Skeletal muscle satellite cell (primary cell): Measurements from ENCODE around the gene TSPAN5.
"Not testable (repeated sequence)": the region's sequence is repeated elsewhere in the genome, so short reads cannot be mapped to it uniquely, and the experiment has no call there.

Experiments used
- H3K27me3 ChIP-seq: 2 replicates; pipeline ENCODE4 v1.7.0; 2013; ENCODE audit warnings: low read length; ENCODE audit not compliant: control insufficient read depth, insufficient read depth
- H3K36me3 ChIP-seq: 2 replicates; pipeline ENCODE4 v1.7.0; 2013; ENCODE audit warnings: mild to moderate bottlenecking, control low read depth, low read length; ENCODE audit not compliant: insufficient read depth
- H3K4me1 ChIP-seq: 2 replicates; pipeline ENCODE4 v1.7.0; 2013; ENCODE audit warnings: low read length; ENCODE audit not compliant: control insufficient read depth, insufficient read depth
- H3K4me2 ChIP-seq: 2 replicates; pipeline ENCODE4 v1.7.0; 2013; ENCODE audit warnings: mild to moderate bottlenecking, low read length
- H3K4me3 ChIP-seq: 2 replicates; pipeline ENCODE4 v1.7.0; 2013; ENCODE audit warnings: low read length
- H3K9ac ChIP-seq: 2 replicates; pipeline ENCODE4 v1.7.0; 2013; ENCODE audit warnings: mild to moderate bottlenecking, low read depth, low read length, moderate library complexity
- H3K9me3 ChIP-seq: replicated peaks from 2 replicates; pipeline ENCODE4 v1.7.0; 2013; ENCODE audit warnings: mild to moderate bottlenecking, control low read depth, low read length

Gene TSPAN5

DNA sequence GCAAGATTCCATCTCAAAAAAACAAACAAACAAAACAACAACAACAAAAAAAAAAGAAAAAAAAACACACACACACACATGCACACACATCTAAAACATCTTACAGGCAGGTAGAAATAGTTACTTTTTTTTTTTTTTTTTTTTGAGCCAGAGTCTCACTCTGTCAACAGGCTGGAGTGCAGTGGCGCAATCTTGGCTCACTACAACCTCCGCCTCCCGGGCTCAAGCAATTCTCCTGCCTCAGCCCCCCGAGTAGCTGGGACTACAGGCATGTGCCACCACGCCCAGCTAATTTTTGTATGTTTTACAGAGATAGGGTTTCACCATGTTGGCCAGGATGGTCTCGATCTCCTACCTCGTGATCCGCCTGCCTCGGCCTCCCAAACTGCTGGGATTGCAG is 201.0 kb downstream of the TSPAN5 start:
- H3K4me3 ChIP-seq, H3K9ac ChIP-seq, H3K4me2 ChIP-seq, H3K4me1 ChIP-seq, H3K36me3 ChIP-seq, H3K27me3 ChIP-seq, H3K9me3 ChIP-seq: not testable (repeated sequence)

DNA sequence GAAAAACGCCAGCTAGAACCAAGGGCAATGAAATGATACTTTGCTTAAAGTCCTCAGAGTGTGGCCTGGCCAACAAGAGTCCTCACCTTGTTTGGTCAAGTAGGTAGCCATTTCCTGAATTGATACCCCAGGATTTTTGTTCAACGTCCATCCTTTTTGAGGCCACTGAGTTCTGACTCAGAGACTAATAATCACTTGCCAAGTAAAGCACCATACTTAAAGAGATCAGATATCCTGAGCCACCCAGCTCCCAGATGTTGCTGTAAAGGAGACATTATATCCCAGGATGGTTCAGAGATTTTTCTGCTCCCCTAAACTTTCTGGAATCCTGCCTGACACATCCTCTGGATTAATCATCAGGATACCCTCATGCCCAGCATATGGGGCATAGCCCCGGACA is 206.3 kb downstream of the TSPAN5 start:
- H3K4me3 ChIP-seq, result no peak overlapping the region
- no peaks in the 10 kb centered on the region for H3K9me3 ChIP-seq
- H3K4me2 ChIP-seq, result no peak overlapping the region
- no peak overlapping the region for H3K9ac ChIP-seq
- H3K27me3 ChIP-seq, result no peaks in the 10 kb centered on the region
- H3K4me1 ChIP-seq, result peaks cover 32% of the 10 kb centered on the region
- no peaks in the 10 kb centered on the region for H3K36me3 ChIP-seq

DNA sequence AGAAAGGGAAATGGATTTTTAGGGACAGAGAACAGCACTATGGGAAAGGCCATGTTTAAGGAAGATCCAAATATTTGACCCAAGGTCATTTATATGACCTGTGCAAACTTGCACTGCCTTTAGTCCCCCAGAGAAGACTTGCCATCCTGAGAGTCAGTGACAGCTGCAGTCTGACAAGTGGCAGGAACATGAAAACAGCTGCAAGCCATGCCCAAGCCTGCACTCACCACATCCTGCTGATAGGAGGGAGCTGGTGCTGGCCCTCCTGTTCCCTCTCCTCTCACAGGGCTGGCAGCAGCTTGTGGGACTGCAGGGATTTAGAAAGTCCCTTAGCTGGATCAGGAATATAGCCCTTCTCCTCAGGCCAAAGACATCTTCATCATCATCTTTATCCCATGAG is 209.5 kb downstream of the TSPAN5 start:
- peaks cover 5% of the 10 kb centered on the region for H3K36me3 ChIP-seq
- peak overlapping the region; percentile 47 for H3K9ac ChIP-seq
- H3K4me2 ChIP-seq, result peak overlapping the region; percentile 16
- no peaks in the 10 kb centered on the region for H3K27me3 ChIP-seq
- H3K9me3 ChIP-seq, result no peaks in the 10 kb centered on the region
- peaks cover 44% of the 10 kb centered on the region for H3K4me1 ChIP-seq
- H3K4me3 ChIP-seq, result no peak overlapping the region

DNA sequence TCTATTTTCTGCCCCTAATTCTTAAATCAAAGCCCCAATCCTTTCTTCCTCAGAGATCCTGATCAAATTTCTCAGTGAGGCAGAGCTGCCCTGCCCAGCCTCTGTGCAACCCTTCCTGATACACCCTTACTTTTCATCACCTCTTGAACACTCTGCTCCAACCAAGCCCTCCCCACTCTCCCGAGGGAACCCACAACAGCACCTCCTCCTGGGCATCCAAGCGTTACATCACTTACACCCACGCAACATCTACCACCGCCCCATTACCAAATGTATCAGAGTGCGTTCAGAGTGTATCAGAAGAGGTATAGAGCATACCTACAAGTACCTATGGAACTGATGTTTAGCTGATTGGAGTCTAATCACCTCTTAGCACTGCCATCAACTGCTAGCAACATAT is 210.8 kb downstream of the TSPAN5 start:
- Histone ChIP-seq H3K9me3 (no peaks in the 10 kb centered on the region), H3K4me1 (peaks cover 44% of the 10 kb centered on the region), H3K4me2 (peak overlapping the region; percentile 30), H3K4me3 (no peak overlapping the region), H3K36me3 (peaks cover 13% of the 10 kb centered on the region), H3K27me3 (no peaks in the 10 kb centered on the region), H3K9ac (peak overlapping the region; percentile 25)

DNA sequence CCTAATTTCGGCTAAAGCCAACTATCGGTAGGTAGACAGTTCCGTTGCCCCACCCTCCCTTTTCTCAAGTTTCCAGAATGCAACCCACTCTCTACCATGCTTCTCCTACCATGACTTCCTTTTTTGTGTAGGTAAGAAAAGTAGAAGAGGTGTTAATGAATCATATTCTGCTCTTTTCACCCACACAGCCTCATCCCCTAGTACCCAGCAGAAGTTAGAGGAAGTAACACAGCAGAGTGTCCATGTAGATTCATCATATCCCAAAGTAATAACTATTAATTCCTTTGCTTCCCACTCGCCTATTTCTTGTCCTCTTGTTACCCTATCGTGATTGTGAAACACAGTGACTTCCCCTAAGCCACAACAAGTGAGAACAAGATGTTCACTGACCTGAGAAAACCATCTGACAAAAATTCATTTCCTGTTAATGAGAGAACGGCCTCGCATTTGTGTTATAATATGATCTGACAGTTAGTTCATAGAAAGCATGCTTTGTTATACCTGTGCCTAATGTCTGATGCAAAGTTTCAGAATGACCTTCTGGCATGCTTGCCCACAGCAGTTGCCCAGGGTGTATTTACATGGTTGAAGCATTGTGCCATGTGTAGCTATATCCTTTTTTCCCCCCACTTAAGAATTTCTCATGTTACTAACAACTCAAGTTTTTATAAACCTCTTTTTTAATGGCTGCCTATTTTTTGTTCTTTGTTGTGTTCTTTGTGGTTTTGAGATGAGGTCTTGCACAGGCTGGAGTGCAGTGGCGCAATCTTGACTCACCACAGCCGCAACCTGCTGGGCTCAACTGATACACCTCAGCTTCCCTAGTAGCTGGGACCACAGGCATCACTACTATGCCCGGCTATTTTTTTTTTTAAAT is 211.7 kb downstream of the TSPAN5 start:
- peak overlapping the region; percentile 6 for H3K9ac ChIP-seq
- peak overlapping the region; percentile 30 for H3K4me2 ChIP-seq
- H3K36me3 ChIP-seq, result peaks cover 22% of the 10 kb centered on the region
- no peaks in the 10 kb centered on the region for H3K9me3 ChIP-seq
- peak overlapping the region; percentile 6 for H3K4me3 ChIP-seq
- H3K27me3 ChIP-seq, result no peaks in the 10 kb centered on the region
- H3K4me1 ChIP-seq, result peaks cover 37% of the 10 kb centered on the region

DNA sequence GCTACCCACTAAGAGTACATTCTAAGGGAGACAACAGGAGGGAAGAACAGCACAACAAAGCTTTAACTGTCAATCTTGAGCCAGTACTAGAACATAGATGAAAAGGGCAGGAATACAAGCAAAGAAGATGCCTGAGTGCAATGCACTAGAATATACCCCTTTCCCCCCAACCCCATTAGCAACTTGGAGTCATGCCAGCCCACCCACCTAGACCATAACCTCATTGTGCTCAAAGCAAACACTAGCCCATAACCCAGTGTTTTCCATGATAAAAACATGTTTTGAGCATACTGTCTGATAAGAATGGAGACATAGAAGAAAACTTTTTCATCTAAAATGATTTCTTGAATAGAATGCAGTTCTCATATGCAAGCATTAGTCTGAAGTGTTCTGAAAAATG is 214.0 kb downstream of the TSPAN5 start:
- Histone ChIP-seq H3K4me3 (no peak overlapping the region), H3K9me3 (no peaks in the 10 kb centered on the region), H3K4me1 (peaks cover 32% of the 10 kb centered on the region), H3K36me3 (peaks cover 30% of the 10 kb centered on the region), H3K4me2 (no peak overlapping the region), H3K9ac (no peak overlapping the region), H3K27me3 (no peaks in the 10 kb centered on the region)

DNA sequence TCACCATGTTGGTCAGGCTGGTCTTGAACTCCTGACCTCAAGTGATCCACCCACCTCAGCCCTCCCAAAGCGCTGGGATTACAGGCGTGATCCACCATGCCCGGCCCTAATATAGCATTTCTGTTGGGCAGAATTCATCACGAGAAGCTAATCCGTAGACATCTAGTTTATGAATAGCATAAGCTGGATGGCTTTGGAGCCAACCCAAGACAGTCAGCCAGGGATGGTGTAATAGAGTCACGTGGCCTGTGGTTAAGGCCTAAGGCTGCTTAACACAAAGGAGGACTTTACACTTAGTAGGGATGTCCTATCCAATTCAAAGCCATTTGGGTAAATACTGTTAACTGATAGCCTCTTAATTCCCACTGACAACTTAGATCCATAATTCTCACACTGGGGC is 223.6 kb downstream of the TSPAN5 start:
- no peaks in the 10 kb centered on the region for H3K9me3 ChIP-seq
- H3K27me3 ChIP-seq, result no peaks in the 10 kb centered on the region
- no peak overlapping the region for H3K9ac ChIP-seq
- H3K4me2 ChIP-seq, result no peak overlapping the region
- H3K4me3 ChIP-seq, result no peak overlapping the region
- H3K36me3 ChIP-seq, result peaks cover 29% of the 10 kb centered on the region
- peaks cover 24% of the 10 kb centered on the region for H3K4me1 ChIP-seq

DNA sequence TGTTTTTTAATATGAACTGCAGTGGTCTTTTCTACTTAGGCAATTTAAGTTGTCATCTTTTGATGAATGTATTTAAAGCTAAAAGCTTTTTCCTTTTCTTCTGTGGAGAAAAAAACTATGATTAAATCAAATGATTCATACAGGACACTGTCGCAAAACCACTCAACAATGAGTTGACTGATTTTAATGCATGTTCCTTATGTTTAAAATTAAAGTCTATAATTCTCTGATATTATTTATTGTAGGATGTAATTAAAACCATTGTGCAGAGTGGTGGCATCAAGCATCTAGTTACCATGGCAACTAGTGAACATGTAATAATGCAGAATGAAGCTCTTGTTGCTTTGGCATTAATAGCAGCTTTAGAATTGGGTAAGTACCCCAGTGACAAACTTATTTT is 224.7 kb downstream of the TSPAN5 start:
- H3K9me3 ChIP-seq, result no peaks in the 10 kb centered on the region
- peaks cover 27% of the 10 kb centered on the region for H3K36me3 ChIP-seq
- peaks cover 31% of the 10 kb centered on the region for H3K4me1 ChIP-seq
- no peaks in the 10 kb centered on the region for H3K27me3 ChIP-seq
- H3K4me3 ChIP-seq, result no peak overlapping the region
- no peak overlapping the region for H3K9ac ChIP-seq
- no peak overlapping the region for H3K4me2 ChIP-seq

DNA sequence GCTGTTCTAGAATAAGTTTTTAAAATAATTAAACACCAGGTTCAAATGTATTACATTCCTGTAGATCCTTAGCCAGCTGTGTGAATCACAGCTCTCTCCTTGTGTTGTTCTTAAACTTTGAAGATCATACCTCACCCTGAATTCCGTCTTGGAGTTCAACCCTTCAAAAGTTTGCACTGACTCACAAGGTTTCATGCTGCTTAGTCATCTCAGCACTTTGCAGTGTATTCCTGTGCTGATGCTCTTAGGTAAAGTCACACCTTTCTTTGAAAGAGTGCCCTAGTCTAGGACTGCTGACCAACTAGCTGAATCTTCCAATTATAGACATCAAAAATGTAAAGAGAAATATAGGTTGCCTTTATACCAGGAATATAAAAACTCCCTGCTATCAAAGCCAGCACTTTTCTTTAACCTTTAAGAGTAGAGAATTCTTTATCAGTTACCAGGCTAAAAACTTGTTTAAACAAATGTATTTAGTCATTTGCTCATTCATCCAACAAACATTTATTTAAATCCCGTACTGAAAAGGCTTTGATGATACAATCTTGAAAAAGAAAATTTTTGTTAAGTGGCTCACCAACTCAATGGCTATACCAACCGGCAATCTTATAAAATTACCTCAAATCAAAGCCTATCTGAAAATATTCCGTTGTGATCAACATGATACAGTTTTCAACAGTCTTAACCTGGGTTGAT is 227.6 kb downstream of the TSPAN5 start:
- Histone ChIP-seq H3K36me3 (peaks cover 15% of the 10 kb centered on the region), H3K9me3 (no peaks in the 10 kb centered on the region), H3K27me3 (no peaks in the 10 kb centered on the region), H3K4me3 (no peak overlapping the region), H3K4me1 (peaks cover 31% of the 10 kb centered on the region), H3K9ac (no peak overlapping the region), H3K4me2 (peak overlapping the region; percentile 50)

DNA sequence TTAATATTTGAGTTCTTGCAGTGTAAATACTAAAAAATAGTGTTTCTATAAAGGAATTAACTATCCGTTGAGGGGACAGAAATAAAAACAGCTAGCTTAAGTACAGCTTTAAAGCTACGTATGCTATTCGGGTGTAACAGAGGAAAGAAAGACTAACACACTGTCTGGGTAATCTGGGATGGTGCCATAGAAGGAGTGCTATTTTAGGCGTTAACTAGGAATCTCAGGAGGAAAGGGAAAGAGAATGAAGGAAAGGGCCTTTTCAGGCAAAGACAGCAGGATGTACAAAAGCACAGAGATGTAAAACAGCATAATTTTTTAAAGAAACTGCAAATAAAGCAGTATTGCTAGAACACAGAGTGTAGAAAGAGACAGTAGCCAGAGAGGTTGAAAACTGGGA is 235.4 kb downstream of the TSPAN5 start:
- H3K36me3 ChIP-seq, result peaks cover 42% of the 10 kb centered on the region
- H3K4me2 ChIP-seq, result no peak overlapping the region
- H3K9ac ChIP-seq, result no peak overlapping the region
- H3K4me1 ChIP-seq, result no peaks in the 10 kb centered on the region
- H3K9me3 ChIP-seq, result no peaks in the 10 kb centered on the region
- H3K27me3 ChIP-seq, result no peaks in the 10 kb centered on the region
- H3K4me3 ChIP-seq, result no peak overlapping the region

DNA sequence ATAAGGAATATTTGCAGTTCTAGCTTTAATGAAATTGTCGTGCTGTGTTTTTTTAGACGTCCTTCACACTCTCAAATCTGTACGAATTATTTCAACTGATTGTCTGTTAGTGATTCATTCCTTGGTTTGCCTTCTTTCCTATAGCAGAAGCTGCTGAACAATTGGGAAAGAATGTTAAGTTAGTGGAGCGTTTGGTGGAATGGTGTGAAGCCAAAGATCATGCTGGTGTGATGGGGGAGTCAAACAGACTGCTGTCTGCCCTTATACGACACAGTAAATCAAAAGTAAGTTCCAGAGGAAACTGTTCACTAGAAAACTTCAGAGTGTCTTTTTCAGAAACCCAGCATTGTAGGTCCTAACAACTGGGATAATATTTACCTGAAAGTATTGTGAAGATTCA is 237.3 kb downstream of the TSPAN5 start:
- H3K4me1 ChIP-seq, result no peaks in the 10 kb centered on the region
- no peak overlapping the region for H3K4me3 ChIP-seq
- H3K9me3 ChIP-seq, result no peaks in the 10 kb centered on the region
- H3K36me3 ChIP-seq, result peaks cover 55% of the 10 kb centered on the region
- no peak overlapping the region for H3K9ac ChIP-seq
- H3K4me2 ChIP-seq, result no peak overlapping the region
- H3K27me3 ChIP-seq, result no peaks in the 10 kb centered on the region
